Gastrocnemius medialis (tissue), 4 donors: ENCODE measurements around the gene MYOZ2.

Source experiments
- POLR2A ChIP-seq, 2 donors: fragments of 450-650 bp; IDR thresholded peaks; one replicate each; pipeline ENCODE4 v1.6.1; 2017; ENCODE audit warnings: antibody characterized with exemption in 2 of 2, mild to moderate bottlenecking in 2 of 2, moderate library complexity in 2 of 2
- TF ChIP-seq, protein P1 (sequence below), 5 experiments: fragments of 450-650 bp in 3 of 5; fragments of 200-600 bp in 2 of 5; sonication (generic) in 2 of 5; IDR thresholded peaks in 4 of 5; conservative IDR thresholded peaks in 1 of 5; 1 replicate in 4 of 5; 2 replicates in 1 of 5; pipeline ENCODE4 v1.5.1; 2016 to 2019; ENCODE audit warnings: antibody characterized with exemption in 5 of 5, mild to moderate bottlenecking in 3 of 5, moderate library complexity in 3 of 5

DNA sequence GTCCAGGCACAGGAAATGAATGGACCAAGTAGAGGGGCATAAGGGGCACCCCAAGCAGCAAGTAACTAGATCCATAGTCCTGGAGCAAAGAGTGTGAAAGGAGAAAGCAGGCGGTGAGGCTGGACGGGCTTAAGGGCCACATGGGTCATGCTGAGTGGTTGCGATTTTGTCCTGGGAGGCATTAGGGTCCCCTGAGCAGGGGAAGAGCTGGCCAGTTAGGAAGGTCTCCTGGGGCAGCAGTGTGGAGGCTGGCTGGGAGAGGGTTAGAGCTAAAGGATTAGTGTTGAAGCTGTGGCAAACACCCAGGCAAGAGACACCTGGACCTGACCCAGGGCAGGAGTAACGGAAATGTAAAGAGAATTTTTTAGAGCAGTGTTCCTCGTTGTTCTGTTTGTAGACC, 26.5 kb downstream of the MYOZ2 start:
- TF ChIP-seq, protein P1, sequence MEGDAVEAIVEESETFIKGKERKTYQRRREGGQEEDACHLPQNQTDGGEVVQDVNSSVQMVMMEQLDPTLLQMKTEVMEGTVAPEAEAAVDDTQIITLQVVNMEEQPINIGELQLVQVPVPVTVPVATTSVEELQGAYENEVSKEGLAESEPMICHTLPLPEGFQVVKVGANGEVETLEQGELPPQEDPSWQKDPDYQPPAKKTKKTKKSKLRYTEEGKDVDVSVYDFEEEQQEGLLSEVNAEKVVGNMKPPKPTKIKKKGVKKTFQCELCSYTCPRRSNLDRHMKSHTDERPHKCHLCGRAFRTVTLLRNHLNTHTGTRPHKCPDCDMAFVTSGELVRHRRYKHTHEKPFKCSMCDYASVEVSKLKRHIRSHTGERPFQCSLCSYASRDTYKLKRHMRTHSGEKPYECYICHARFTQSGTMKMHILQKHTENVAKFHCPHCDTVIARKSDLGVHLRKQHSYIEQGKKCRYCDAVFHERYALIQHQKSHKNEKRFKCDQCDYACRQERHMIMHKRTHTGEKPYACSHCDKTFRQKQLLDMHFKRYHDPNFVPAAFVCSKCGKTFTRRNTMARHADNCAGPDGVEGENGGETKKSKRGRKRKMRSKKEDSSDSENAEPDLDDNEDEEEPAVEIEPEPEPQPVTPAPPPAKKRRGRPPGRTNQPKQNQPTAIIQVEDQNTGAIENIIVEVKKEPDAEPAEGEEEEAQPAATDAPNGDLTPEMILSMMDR (IDR thresholded peaks at IDR 0.05 in 4 of 5, conservative IDR thresholded peaks at IDR 0.05 in 1 of 5): no peak
- TF ChIP-seq POLR2A (IDR thresholded peaks at IDR 0.05): no peak
